ENCODE measurements around the gene PSMD9. TPM values are rescaled to one million over a fixed set of nuclear protein-coding genes. Genes with fewer than 3 reads are reported as not detected.
A peak's percentile ranks its signal among the peaks of the same experiment; 100 is the strongest.
"Not testable (repeated sequence)": the region's sequence is repeated elsewhere in the genome, so short reads cannot be mapped to it uniquely, and the experiment has no call there.

Gene PSMD9
- total RNA-seq, 1 donor from 2014 or later: 38.8 TPM

DNA sequence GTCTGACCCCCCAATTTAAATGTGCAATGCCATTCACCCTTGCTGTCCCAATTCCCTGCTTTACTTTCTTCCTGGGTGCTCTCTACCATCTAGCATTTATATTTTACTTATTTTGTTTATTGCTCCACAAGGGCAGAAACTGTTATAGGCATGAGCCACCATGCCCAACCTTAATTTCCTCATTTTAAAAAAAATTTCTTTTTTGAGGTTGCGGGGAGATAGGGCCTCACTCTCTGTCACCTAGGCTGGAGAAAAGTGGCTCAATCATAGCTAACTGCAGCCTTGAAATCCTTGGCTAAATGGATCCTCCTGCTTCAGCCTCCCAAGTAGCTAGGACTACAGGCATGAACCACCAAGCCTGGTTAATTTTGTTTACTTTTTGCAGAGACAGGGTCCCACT, 42.9 kb upstream of the PSMD9 start:
- Mint-ChIP-seq H3K9me3 (ENCODE audit: low read depth) (no peaks in the 10 kb centered on the region), H3K27ac (no peak overlapping the region), H3K4me3 (ENCODE audit: low read depth) (no peak overlapping the region), H3K27me3 (peaks cover 5% of the 10 kb centered on the region), H3K4me1 (ENCODE audit: low read depth) (peaks cover 9% of the 10 kb centered on the region), H3K36me3 (ENCODE audit: insufficient read depth) (no peaks in the 10 kb centered on the region)
- TF ChIP-seq, protein P1, sequence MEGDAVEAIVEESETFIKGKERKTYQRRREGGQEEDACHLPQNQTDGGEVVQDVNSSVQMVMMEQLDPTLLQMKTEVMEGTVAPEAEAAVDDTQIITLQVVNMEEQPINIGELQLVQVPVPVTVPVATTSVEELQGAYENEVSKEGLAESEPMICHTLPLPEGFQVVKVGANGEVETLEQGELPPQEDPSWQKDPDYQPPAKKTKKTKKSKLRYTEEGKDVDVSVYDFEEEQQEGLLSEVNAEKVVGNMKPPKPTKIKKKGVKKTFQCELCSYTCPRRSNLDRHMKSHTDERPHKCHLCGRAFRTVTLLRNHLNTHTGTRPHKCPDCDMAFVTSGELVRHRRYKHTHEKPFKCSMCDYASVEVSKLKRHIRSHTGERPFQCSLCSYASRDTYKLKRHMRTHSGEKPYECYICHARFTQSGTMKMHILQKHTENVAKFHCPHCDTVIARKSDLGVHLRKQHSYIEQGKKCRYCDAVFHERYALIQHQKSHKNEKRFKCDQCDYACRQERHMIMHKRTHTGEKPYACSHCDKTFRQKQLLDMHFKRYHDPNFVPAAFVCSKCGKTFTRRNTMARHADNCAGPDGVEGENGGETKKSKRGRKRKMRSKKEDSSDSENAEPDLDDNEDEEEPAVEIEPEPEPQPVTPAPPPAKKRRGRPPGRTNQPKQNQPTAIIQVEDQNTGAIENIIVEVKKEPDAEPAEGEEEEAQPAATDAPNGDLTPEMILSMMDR (IDR thresholded peaks at IDR 0.05; ENCODE audit: unreplicated experiment): no peak
- DNase-seq (ENCODE audit: low spot score, unreplicated experiment): no peak

DNA sequence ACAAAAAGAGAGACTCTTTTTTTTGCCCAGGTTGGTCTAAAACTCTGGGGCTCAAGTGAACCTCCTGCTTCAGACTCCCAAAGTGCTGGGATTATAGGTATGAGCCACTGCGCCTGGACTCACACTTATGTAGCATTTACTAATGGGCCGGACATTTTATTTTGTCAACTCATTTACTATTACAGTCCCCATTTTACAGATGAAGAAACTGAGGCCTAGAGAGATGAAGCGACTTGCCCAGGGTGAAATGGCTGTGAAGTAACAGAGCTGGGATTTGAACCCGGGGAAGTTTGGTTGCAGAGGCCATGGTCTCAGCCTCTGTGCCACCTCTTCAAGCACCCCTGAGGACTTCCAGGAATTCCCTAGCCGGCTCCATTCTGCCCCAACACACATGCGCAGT, 39.4 kb upstream of the PSMD9 start:
- Mint-ChIP-seq H3K36me3 (ENCODE audit: insufficient read depth) (no peaks in the 10 kb centered on the region), H3K4me1 (ENCODE audit: low read depth) (no peaks in the 10 kb centered on the region), H3K27me3 (no peaks in the 10 kb centered on the region), H3K9me3 (ENCODE audit: low read depth) (no peaks in the 10 kb centered on the region), H3K27ac (no peak overlapping the region), H3K4me3 (ENCODE audit: low read depth) (no peak overlapping the region)
- TF ChIP-seq, protein P1 (IDR thresholded peaks at IDR 0.05; ENCODE audit: unreplicated experiment): no peak
- no peak for DNase-seq (ENCODE audit: low spot score, unreplicated experiment)

DNA sequence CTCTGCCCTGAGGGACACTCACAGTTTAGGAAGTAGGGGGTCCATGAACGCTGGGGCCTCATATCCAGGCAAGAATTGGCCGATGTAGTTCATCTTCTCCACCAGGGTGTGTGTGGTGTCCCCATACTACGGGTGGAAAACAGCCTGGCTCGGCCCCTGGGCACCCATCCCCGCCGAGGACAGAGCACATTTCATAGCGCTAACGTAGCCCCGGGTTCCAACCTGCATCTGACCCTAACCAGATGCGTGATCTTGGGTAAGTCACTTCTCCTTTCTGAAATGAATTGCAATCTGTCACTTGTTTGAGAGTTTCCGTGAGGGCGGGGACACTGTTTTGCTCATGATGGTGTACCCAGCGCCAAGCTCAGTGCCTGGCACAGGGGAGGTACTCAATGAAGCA, 38.9 kb upstream of the PSMD9 start:
- TF ChIP-seq, protein P1 (IDR thresholded peaks at IDR 0.05; ENCODE audit: unreplicated experiment): no peak
- Mint-ChIP-seq H3K36me3 (ENCODE audit: insufficient read depth) (no peaks in the 10 kb centered on the region), H3K27ac (no peak overlapping the region), H3K27me3 (no peaks in the 10 kb centered on the region), H3K4me3 (ENCODE audit: low read depth) (no peak overlapping the region), H3K4me1 (ENCODE audit: low read depth) (no peaks in the 10 kb centered on the region), H3K9me3 (ENCODE audit: low read depth) (no peaks in the 10 kb centered on the region)
- DNase-seq (ENCODE audit: low spot score, unreplicated experiment): no peak

DNA sequence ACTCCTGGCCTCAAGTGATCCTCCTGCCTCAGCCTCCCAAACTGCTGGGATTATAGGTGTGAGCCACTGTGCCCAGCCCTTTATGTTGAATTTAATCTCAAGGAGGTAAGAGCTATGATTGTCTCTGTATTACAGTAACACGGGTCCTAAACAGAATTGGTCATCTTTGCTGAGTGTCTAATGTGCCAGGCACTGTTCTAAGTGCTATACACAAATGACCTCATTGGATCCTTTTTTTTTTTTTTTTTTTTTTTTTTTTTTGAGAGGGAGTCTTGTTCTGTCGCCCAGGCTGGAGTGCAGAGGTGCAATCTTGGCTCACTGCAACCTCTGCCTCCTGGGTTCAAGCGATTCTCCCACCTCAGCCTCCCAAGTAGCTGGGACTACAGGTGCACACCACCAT, 36.2 kb upstream of the PSMD9 start:
- not testable (repeated sequence) for H3K4me1 Mint-ChIP-seq (ENCODE audit: low read depth); H3K36me3 Mint-ChIP-seq (ENCODE audit: insufficient read depth); H3K27me3 Mint-ChIP-seq; H3K27ac Mint-ChIP-seq; H3K4me3 Mint-ChIP-seq (ENCODE audit: low read depth); DNase-seq (ENCODE audit: low spot score, unreplicated experiment); H3K9me3 Mint-ChIP-seq (ENCODE audit: low read depth)

DNA sequence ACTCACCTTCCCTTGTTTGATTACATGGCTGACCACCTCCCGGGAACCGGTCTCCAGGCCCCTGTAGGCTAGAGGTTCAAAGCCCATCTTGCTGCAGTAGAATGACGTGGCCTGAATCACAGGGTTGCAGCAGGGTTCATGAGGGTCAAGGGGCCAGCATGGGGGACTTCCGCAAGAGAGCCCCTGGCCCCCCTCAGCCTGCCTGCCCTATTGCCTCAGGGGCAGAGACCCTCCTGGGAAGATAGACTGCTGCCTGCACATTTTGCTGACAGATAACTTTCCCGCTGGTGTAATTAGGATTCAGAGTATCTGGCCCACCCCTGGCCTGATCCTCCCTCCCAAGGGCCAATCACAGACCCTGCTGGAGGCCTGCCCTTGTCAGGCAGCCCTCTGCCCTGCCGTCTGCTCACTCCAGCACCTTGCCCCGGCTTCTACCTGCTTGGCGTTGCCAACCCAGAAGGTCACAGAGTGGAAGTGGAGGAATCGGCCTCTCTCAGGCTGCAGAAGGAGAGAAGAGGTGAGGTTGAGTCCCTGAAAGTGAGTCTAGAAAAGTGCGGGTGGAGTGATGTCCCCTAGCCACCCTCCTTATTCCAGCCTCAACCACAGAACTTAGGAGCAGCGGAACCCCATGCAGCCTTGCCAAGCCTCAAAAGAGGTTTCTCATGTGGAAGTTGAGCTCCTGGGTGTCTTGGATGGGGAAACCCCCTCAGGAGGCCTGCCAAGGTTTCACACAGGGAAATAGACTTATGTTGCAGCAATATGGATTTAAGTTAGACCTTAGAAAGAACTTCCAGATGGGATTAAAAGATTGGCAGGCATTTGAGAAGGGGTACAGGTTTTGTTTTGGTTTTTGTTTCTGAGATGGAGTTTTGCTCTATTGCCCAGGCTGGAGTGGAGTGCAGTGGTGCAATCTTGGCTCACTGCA, 31.0 kb upstream of the PSMD9 start:
- Mint-ChIP-seq H3K4me3 (ENCODE audit: low read depth) (no peak overlapping the region), H3K9me3 (ENCODE audit: low read depth) (no peaks in the 10 kb centered on the region), H3K4me1 (ENCODE audit: low read depth) (peaks cover 17% of the 10 kb centered on the region), H3K27me3 (peaks cover 3% of the 10 kb centered on the region), H3K27ac (no peak overlapping the region), H3K36me3 (ENCODE audit: insufficient read depth) (no peaks in the 10 kb centered on the region)
- TF ChIP-seq, protein P1 (IDR thresholded peaks at IDR 0.05; ENCODE audit: unreplicated experiment): no peak
- DNase-seq (ENCODE audit: low spot score, unreplicated experiment): no peak

DNA sequence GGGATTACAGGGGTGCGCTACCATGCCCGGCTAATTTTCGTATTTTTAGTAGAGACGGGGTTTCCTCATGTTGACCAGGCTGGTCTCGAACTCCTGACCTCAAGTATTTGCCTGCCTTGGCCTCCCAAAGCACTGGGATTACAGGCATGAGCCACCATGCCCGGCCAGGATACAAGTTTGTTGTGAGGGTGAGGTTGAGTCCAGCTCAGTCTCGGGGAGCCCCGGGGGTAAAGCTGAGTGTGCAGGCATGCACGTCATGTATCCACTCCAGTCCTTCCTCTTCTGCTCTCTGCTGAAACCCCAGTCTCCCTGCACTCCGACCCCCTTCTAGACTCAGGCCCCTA, 30.3 kb upstream of the PSMD9 start:
- DNase-seq (ENCODE audit: low spot score, unreplicated experiment): no peak
- no peaks in the 10 kb centered on the region for H3K36me3 Mint-ChIP-seq (ENCODE audit: insufficient read depth)
- H3K27ac Mint-ChIP-seq: peak overlapping the region; percentile 33
- H3K27me3 Mint-ChIP-seq: peaks cover 3% of the 10 kb centered on the region
- peaks cover 17% of the 10 kb centered on the region for H3K4me1 Mint-ChIP-seq (ENCODE audit: low read depth)
- TF ChIP-seq, protein P1 (IDR thresholded peaks at IDR 0.05; ENCODE audit: unreplicated experiment): no peak
- no peaks in the 10 kb centered on the region for H3K9me3 Mint-ChIP-seq (ENCODE audit: low read depth)
- H3K4me3 Mint-ChIP-seq (ENCODE audit: low read depth): no peak overlapping the region

All from progenitor cell of endocrine pancreas (in vitro differentiated cells).